Neutrophil (primary cell): ENCODE data around the gene CELF2.

Source experiments
- H3K27ac ChIP-seq: fragments of 200-600 bp; sonication (generic); 2 replicates; pipeline ENCODE4 v1.5.1; 2016; ENCODE audit warnings: mild to moderate bottlenecking, moderate library complexity
- H3K27me3 ChIP-seq: fragments of 200-600 bp; sonication (generic); 2 replicates; pipeline ENCODE4 v1.6.0; 2016; ENCODE audit warnings: mild to moderate bottlenecking
- H3K36me3 ChIP-seq: fragments of 200-600 bp; sonication (generic); 2 replicates; pipeline ENCODE4 v1.5.1; 2017
- H3K4me1 ChIP-seq, 2 experiments: fragments of 200-600 bp in 1 of 2; sonication (generic) in 1 of 2; 1 replicate in 1 of 2; 2 replicates in 1 of 2; pipeline versions ENCODE4 v1.5.1 to v1.6.1; 2013 to 2016; ENCODE audit warnings: low read depth in 1 of 2, low read length in 1 of 2, mild to moderate bottlenecking in 1 of 2, moderate library complexity in 1 of 2; ENCODE audit not compliant: control insufficient read depth in 1 of 2, insufficient read depth in 1 of 2
- H3K4me3 ChIP-seq, 2 experiments: fragments of 200-600 bp in 1 of 2; sonication (generic) in 1 of 2; 1 replicate in 1 of 2; 2 replicates in 1 of 2; pipeline ENCODE4 v1.5.1; 2013 to 2016; ENCODE audit warnings: low read depth in 1 of 2, low read length in 1 of 2, mild to moderate bottlenecking in 1 of 2, moderate library complexity in 1 of 2
- H3K9me3 ChIP-seq: fragments of 200-600 bp; sonication (generic); 2 replicates; pipeline ENCODE4 v1.5.1; 2016
- TF ChIP-seq, protein P1 (sequence below): fragments of 200-600 bp; sonication (generic); IDR thresholded peaks from 2 replicates; pipeline ENCODE4 v1.5.1; 2016; ENCODE audit warnings: antibody characterized with exemption

The CELF2 gene

DNA sequence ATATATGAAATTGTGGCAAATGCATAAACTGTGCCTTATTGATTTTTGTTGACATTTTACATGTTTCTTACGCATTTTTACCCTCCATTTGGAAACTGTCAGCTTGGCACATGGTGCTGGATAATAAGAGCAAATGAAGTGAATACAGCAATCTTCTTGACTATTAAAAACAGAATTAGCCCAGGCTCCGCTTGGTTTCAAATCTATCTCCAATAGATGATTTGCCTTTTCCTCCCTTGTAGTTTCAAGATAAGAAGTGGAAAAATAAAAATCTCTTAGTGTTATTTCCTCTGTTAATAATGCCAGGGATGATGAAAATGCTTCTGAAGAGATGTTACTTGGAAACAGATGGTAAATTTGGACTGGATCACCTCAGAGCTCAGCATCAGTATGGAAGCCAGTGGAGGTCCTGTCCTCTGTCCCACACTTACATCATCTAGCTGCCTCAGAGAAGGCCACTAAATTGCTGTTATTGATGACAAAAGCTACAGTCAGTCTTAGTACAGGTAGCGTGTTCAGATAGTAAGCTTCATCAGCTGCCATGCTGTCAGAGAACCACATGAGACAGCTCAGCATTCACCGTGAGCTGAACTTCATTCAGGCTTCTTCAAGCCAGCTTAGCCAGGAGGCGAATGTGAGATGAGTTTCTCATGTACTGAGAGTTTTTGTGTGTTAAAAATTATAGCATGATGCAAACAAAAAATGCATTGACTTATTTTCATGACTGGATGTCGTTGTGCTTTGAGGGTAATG is 246.8 kb downstream of the CELF2 start:
- TF ChIP-seq, protein P1, sequence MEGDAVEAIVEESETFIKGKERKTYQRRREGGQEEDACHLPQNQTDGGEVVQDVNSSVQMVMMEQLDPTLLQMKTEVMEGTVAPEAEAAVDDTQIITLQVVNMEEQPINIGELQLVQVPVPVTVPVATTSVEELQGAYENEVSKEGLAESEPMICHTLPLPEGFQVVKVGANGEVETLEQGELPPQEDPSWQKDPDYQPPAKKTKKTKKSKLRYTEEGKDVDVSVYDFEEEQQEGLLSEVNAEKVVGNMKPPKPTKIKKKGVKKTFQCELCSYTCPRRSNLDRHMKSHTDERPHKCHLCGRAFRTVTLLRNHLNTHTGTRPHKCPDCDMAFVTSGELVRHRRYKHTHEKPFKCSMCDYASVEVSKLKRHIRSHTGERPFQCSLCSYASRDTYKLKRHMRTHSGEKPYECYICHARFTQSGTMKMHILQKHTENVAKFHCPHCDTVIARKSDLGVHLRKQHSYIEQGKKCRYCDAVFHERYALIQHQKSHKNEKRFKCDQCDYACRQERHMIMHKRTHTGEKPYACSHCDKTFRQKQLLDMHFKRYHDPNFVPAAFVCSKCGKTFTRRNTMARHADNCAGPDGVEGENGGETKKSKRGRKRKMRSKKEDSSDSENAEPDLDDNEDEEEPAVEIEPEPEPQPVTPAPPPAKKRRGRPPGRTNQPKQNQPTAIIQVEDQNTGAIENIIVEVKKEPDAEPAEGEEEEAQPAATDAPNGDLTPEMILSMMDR, result no peak
- no peaks in the 10 kb centered on the region for H3K9me3 ChIP-seq
- H3K4me1 ChIP-seq, result no peaks in the 10 kb centered on the region
- peak overlapping the region; percentile 16 for H3K27ac ChIP-seq
- H3K27me3 ChIP-seq, result no peaks in the 10 kb centered on the region
- H3K4me3 ChIP-seq, result no peak overlapping the region
- peaks cover 95% of the 10 kb centered on the region for H3K36me3 ChIP-seq

GRCh38 chr10:11265484-11265883 is 247.8 kb downstream of the CELF2 start:
- Histone ChIP-seq H3K4me1 (no peaks in the 10 kb centered on the region), H3K27ac (peak overlapping the region; percentile 20), H3K4me3 (no peak overlapping the region), H3K36me3 (peaks cover 95% of the 10 kb centered on the region), H3K9me3 (no peaks in the 10 kb centered on the region), H3K27me3 (no peaks in the 10 kb centered on the region)
- TF ChIP-seq, protein P1, result no peak

GRCh38 chr10:11266426-11266825 is 248.8 kb downstream of the CELF2 start:
- TF ChIP-seq, protein P1, result no peak
- H3K4me1 ChIP-seq, result no peaks in the 10 kb centered on the region
- peak overlapping the region; percentile 3 for H3K27ac ChIP-seq
- H3K27me3 ChIP-seq, result no peaks in the 10 kb centered on the region
- no peak overlapping the region for H3K4me3 ChIP-seq
- H3K36me3 ChIP-seq, result peaks cover 95% of the 10 kb centered on the region
- H3K9me3 ChIP-seq, result no peaks in the 10 kb centered on the region

DNA sequence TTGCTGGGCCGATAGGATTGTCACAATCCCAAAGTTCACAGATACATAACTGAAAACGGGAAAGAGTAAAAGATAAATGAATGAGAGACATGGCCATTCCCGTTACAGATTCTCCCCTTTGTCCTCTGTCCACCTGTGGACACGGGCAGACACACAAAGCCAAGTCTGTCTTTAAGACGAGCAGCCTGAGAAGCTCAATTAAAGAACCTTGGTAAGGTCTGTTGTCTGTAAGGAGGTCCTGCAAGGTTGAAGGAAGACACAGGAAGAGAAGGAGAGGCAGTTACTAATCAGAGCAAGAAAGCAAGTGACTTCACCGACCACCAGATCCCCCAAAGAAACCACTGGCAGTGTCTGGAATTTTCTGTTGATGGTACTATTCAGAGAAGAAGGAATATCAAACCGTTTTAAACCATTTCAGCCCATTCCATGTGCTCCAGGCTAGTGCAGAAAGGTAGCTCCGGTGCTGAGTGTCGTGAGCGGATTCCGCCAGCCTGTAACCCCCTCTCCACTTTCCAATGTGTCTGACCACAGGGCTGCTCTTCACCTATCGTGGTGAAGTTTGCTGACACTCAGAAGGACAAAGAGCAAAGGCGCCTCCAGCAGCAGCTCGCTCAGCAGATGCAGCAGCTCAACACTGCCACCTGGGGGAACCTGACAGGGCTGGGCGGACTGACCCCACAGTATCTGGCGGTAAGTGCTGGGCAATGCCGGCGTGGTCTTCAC is 252.6 kb downstream of the CELF2 start:
- Histone ChIP-seq H3K9me3 (no peaks in the 10 kb centered on the region), H3K4me3 (no peak overlapping the region), H3K36me3 (peaks cover 95% of the 10 kb centered on the region), H3K27ac (peak overlapping the region; percentile 8), H3K27me3 (no peaks in the 10 kb centered on the region), H3K4me1 (no peaks in the 10 kb centered on the region)
- TF ChIP-seq, protein P1, result peak; percentile 14

- no peaks in the 10 kb centered on the region for H3K27me3 ChIP-seq
- TF ChIP-seq, protein P1, result no peak
- no peak overlapping the region for H3K4me3 ChIP-seq
- no peak overlapping the region for H3K27ac ChIP-seq
- H3K4me1 ChIP-seq, result no peaks in the 10 kb centered on the region
- no peaks in the 10 kb centered on the region for H3K9me3 ChIP-seq
- peaks cover 95% of the 10 kb centered on the region for H3K36me3 ChIP-seq
Measured at GRCh38 chr10:11270858-11271179, 253.1 kb downstream of the CELF2 start.
